ENCODE results near the gene RIF1.

RIF1 gene, protein sequence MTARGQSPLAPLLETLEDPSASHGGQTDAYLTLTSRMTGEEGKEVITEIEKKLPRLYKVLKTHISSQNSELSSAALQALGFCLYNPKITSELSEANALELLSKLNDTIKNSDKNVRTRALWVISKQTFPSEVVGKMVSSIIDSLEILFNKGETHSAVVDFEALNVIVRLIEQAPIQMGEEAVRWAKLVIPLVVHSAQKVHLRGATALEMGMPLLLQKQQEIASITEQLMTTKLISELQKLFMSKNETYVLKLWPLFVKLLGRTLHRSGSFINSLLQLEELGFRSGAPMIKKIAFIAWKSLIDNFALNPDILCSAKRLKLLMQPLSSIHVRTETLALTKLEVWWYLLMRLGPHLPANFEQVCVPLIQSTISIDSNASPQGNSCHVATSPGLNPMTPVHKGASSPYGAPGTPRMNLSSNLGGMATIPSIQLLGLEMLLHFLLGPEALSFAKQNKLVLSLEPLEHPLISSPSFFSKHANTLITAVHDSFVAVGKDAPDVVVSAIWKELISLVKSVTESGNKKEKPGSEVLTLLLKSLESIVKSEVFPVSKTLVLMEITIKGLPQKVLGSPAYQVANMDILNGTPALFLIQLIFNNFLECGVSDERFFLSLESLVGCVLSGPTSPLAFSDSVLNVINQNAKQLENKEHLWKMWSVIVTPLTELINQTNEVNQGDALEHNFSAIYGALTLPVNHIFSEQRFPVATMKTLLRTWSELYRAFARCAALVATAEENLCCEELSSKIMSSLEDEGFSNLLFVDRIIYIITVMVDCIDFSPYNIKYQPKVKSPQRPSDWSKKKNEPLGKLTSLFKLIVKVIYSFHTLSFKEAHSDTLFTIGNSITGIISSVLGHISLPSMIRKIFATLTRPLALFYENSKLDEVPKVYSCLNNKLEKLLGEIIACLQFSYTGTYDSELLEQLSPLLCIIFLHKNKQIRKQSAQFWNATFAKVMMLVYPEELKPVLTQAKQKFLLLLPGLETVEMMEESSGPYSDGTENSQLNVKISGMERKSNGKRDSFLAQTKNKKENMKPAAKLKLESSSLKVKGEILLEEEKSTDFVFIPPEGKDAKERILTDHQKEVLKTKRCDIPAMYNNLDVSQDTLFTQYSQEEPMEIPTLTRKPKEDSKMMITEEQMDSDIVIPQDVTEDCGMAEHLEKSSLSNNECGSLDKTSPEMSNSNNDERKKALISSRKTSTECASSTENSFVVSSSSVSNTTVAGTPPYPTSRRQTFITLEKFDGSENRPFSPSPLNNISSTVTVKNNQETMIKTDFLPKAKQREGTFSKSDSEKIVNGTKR (N-terminal part only)

GRCh38 chr2:151409601-151410484 lies at the start of gene RIF1:
Gene RIF1 (plus strand): TSS chr2:151409902. CDS start chr2:151410424, 522 bp downstream.
- in situ Hi-C loops (cut with MboI; ENCODE audit: low sequenced_read_pairs): no loop called here

- in situ Hi-C loops (cut with MboI; ENCODE audit: low sequenced_read_pairs): no loop called here
Measured at GRCh38 chr2:151361674-151362370, 47.9 kb upstream of the RIF1 start.

- in situ Hi-C loops (cut with MboI; ENCODE audit: low sequenced_read_pairs): no loop called here
Measured at GRCh38 chr2:151363709-151364108, 46.0 kb upstream of the RIF1 start.

DNA sequence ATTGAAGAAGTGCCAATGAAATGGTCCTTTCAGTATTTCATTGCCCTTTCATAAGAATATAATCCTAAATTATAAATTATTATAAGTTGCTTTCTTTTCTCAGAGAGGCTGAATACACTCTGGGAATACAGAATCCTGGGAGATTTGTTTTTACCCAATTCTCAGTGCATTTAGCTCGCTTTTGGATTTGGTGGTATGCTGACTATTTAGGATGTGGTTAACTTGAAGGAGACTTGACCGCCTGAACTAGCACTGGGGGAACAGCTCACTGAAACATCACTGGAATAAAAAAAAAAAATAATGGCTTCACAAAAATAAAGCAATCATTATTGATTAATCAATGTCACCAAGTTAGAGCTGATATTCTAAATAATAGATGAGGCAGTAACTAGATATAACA lies 42.1 kb upstream of the RIF1 start:
- in situ Hi-C loops (cut with MboI; ENCODE audit: low sequenced_read_pairs): no loop called here

- in situ Hi-C loops (cut with MboI; ENCODE audit: low sequenced_read_pairs): no loop called here
Measured at GRCh38 chr2:151374436-151374835, 35.3 kb upstream of the RIF1 start.

DNA sequence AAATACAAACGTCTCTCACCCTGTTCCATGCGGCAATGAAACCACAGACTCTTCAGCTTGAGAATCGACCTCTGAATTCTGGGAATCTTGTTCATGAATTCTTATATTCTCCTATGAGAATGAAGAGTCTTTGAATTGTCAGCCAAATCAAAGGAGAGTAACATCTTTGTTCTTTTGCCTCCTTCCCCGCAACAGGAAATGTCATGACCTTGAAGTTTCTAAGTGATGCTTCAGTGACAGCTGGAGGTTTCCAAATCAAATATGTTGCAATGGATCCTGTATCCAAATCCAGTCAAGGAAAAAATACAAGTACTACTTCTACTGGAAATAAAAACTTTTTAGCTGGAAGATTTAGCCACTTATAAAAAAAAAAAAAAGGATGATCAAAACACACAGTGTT lies 30.5 kb upstream of the RIF1 start:
- in situ Hi-C loops (cut with MboI; ENCODE audit: low sequenced_read_pairs): no loop called here

- in situ Hi-C loops (cut with MboI; ENCODE audit: low sequenced_read_pairs): no loop called here
Measured at GRCh38 chr2:151380580-151381235, 29.0 kb upstream of the RIF1 start.

DNA sequence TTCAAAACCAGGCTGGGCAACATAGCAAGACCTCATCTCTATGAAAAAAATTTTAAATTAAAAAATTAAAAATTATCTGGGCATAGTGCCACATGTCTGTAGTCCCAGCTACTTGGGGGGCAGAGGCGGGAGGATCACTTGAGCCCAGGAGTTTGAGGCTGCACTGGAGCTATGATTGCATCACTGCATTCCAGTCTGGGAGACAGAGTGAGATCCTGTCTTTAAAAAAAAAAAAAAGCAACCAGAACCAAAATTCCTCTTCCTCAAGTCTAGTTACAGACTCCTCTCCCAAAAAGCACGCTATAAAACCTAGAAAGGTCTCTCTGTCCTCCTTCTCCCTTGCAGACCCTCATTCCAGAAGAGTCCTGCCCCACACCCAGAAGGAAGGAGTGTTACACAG lies 28.4 kb upstream of the RIF1 start:
- in situ Hi-C loops (cut with MboI; ENCODE audit: low sequenced_read_pairs): no loop called here

- in situ Hi-C loops (cut with MboI; ENCODE audit: low sequenced_read_pairs): no loop called here
Measured at GRCh38 chr2:151388011-151388410, 21.7 kb upstream of the RIF1 start.

DNA sequence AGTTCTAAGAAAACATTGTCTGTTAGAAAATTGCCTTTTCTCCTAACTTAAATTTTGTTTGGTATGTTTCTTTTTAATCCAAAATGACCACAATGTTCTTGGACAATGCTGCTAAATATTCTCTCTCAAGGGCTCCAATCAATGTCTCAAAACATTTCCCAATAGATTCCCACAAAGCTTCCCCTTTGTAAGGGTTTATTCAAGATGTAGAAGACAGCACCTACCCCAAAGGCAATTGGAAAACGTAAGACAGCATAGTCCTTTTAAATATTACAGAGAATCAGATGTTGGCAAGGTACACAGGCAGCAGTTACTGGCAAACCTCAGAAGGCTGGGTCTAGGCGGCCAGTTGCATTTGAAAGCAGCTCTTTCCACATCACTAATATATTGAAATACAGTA lies 18.3 kb upstream of the RIF1 start:
- in situ Hi-C loops (cut with MboI; ENCODE audit: low sequenced_read_pairs): no loop called here

DNA sequence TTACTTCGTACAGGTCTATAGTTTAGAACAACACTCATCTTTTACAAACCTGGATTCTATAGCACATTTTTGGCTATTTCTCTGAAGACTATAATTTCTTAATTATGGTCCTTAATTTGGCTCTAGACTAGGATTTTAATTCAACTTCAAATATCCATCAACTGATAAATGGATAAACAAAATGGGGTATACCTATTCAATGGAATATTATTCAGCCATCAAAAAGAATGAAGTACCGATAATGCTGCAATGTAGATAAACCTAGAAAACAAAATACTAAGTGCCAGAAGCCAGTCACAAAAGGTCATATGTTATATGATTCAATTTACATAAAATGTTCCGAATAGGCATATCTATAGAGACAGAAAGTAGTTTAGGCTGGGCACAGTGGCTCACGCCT lies 15.2 kb upstream of the RIF1 start:
- in situ Hi-C loops (cut with MboI; ENCODE audit: low sequenced_read_pairs): no loop called here

DNA sequence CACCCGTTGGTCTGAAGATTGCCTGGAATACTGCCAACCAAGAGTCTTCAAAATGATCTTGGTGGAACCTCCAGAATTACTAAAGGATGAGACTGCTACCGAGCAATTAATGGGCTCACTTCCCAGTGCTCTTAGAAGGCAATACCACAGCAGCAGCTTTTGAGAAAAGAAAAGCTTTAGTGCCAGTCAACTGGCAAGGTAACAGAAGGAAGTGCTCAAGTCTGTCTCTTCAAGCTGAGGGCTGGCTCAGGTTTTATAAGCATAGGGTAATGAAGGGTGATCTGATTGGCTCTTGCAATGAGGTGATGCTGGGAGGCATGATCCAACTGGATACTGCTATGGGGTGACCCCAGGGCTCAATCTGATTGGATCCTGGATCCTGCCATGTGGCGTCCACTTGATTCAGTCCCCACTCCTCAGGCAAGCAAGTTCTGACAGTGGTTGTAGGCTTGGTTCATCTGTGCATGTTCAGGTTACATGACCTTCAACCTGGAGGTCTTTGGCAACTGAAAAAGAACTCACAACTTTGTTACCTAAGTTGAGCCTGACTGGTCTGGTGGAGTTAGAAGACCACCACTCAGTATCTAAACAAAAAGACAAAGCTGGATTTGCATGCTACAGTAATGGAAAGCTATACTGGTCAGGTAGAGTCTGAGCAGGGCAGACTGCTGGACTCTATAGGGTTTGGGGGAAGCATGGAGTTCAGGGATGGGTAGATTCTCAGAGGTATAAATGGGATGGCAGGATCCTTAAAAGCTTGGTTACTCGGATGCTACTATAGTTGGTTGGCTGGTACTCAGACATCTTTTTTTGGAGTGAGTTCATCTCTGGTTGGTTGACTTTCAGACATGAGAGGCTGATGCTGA lies 14.0 kb upstream of the RIF1 start:
- in situ Hi-C loops (cut with MboI; ENCODE audit: low sequenced_read_pairs): no loop called here

DNA sequence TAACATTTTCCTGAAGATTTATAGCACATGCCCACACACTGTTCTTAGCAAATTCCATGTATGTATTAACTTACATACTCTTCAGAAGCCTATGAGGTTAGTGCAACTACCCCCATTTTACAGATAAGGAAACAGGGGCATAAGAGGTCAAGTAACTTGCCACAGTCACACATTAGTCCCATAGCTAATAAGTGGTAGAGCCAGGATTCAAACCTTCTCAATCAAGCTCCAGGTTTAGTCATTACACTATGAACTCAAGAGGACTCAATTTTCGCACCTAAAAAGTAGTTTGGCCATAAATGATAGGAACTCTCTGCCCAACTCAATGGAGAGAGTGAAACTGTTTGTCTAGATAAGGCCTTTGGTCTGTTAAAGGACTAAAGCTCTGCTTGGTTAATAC lies 9.7 kb upstream of the RIF1 start:
- in situ Hi-C loops (cut with MboI; ENCODE audit: low sequenced_read_pairs): no loop called here

DNA sequence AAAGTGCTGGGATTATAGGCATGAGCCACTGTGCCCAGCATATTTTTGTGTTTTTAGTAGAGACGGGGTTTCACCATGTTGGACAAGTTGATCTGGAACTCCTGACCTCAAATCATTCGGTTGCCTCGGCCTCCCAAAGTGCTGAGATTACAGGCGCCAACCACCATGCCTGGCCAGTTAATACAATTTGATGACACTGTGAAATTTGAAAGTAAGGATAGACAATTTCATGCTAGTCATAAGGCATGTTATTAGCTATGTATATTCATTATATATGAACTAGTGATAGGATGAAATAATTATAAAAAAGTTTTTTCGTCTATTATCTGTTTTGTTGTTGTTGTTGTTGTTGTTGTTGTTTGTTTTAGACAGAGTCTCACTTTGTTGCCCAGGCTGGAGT lies 8.6 kb upstream of the RIF1 start:
- in situ Hi-C loops (cut with MboI; ENCODE audit: low sequenced_read_pairs): no loop called here

- in situ Hi-C loops (cut with MboI; ENCODE audit: low sequenced_read_pairs): no loop called here
Measured at GRCh38 chr2:151403914-151404313, 5.8 kb upstream of the RIF1 start.

- in situ Hi-C loops (cut with MboI; ENCODE audit: low sequenced_read_pairs): no loop called here
Measured at GRCh38 chr2:151405376-151405775, 4.3 kb upstream of the RIF1 start.

DNA sequence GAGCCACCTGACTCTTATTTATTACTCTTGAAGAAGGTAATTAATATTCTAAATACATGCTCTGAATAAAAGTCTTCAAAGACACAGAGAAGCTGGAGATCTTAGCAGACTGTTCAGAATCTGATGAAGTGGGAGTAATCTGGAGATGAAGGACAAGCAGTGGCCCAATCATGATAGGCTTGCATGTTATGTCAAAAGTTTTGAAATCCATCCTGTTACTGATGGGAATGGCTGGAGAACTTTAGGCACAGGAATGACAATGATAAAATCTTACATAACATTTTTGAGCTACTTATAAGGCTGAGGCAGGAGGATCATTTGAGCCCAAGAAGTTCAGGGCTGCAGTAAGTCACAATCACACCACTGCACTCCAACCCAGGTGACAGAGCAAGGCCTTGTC lies 2.4 kb upstream of the RIF1 start:
- in situ Hi-C loops (cut with MboI; ENCODE audit: low sequenced_read_pairs): no loop called here

All from hTERT RPE-1 (cell line).